B cell (primary cell): ENCODE data around the gene SLCO4C1.

Experiments
- CTCF ChIP-seq: fragments of 200-600 bp; IDR thresholded peaks from one replicate; pipeline ENCODE4 v1.8.0; 2022; ENCODE audit warnings: antibody characterized with exemption, mild to moderate bottlenecking
- EZH2 ChIP-seq: IDR thresholded peaks from 2 replicates; pipeline ENCODE4 v1.6.1; 2012; ENCODE audit warnings: borderline replicate concordance, low read depth, mild to moderate bottlenecking, moderate library complexity, low read length; ENCODE audit not compliant: insufficient read depth, poor library complexity, severe bottlenecking

- TF ChIP-seq CTCF (no peak), EZH2 (no peak)
Observed at GRCh38 chr5:102324714-102325113, 28.6 kb upstream of the SLCO4C1 start.
